Mesothelial cell of epicardium (in vitro differentiated cells): Measurements from ENCODE around the gene ECE1. TPM values are rescaled to one million over a fixed set of nuclear protein-coding genes. Genes with fewer than 3 reads are reported as not detected.
A peak's percentile ranks its signal among the peaks of the same experiment; 100 is the strongest.

Experiments used
- DNase-seq, 2 experiments: peaks; one replicate each; pipeline ENCODE4 v3.0.0; 2021; ENCODE audit warnings: low spot score in 2 of 2; ENCODE audit not compliant: unreplicated experiment in 2 of 2
- H3K27ac Mint-ChIP-seq: 2 replicates; pipeline ENCODE4 v1.8.0; 2021; ENCODE audit warnings: mixed read lengths
- H3K27me3 Mint-ChIP-seq: 2 replicates; pipeline ENCODE4 v1.8.0; 2021; ENCODE audit warnings: low read depth, mixed read lengths
- H3K36me3 Mint-ChIP-seq: 2 replicates; pipeline ENCODE4 v1.8.0; 2021; ENCODE audit warnings: mixed read lengths
- H3K4me1 Mint-ChIP-seq: 2 replicates; pipeline ENCODE4 v1.8.0; 2021; ENCODE audit warnings: mixed read lengths
- H3K4me3 Mint-ChIP-seq: 2 replicates; pipeline ENCODE4 v1.8.0; 2021; ENCODE audit warnings: mild to moderate bottlenecking, moderate library complexity, mixed read lengths
- H3K9me3 Mint-ChIP-seq: 2 replicates; pipeline ENCODE4 v1.8.0; 2021; ENCODE audit warnings: mixed read lengths
- CTCF ChIP-seq: fragments of 200-600 bp; sonication (generic); IDR thresholded peaks from one replicate; pipeline ENCODE4 v1.5.0; 2021; ENCODE audit warnings: antibody characterized with exemption; ENCODE audit not compliant: unreplicated experiment
- total RNA-seq: library from RNA; stranded (reverse); gene quantifications from 3 replicates; pipeline ENCODE4 v1.2.1, GENCODE V29; 2021

ECE1 gene
- total RNA-seq, 1 donor from 2014 or later, result 41.1 TPM

GRCh38 chr1:21326861-21327344 is 36.6 kb upstream of the ECE1 start:
- no peak overlapping the region for H3K4me3 Mint-ChIP-seq
- TF ChIP-seq CTCF, result no peak
- peak overlapping the region; percentile 16 for H3K27ac Mint-ChIP-seq
- peaks cover 61% of the 10 kb centered on the region for H3K4me1 Mint-ChIP-seq
- peaks cover 3% of the 10 kb centered on the region for H3K9me3 Mint-ChIP-seq
- H3K36me3 Mint-ChIP-seq, result no peaks in the 10 kb centered on the region
- DNase-seq, result no peak
- H3K27me3 Mint-ChIP-seq, result no peaks in the 10 kb centered on the region

DNA sequence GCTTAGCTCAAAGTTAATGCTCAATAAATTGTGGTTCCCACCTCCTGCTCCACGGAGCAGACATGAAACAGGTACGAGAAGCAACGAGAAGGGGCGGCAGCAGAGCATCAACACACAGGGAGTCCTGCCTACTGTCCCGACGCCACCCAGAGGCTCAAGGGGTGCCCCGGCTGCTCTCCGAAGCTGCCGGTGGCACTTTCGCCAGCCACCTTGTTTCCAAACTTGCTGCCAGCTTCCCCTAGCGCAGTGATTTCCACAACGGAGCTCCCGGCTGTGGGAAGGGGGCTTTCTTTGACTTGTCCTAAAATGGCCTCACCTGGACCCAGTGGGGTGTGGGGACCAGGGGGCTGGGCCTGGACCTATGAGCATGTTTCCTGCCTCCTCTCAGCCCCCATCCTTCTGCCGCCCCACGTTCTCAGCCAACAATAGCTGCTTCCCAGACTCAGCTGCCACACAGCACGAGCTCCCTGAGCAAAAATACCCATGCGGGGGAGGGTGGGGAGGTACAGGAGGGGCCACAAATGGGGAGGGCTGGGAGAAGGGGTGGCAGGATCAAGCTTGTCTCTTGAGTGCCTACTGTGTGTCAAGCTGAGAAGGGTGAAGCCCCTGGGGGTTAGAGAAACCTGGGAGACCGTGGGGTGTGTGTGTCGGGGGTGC is 35.6 kb upstream of the ECE1 start:
- Mint-ChIP-seq H3K27me3 (no peaks in the 10 kb centered on the region), H3K9me3 (peaks cover 3% of the 10 kb centered on the region), H3K4me1 (peaks cover 65% of the 10 kb centered on the region), H3K27ac (peak overlapping the region; percentile 97), H3K36me3 (no peaks in the 10 kb centered on the region), H3K4me3 (no peak overlapping the region)
- no peak for TF ChIP-seq CTCF
- no peak for DNase-seq

DNA sequence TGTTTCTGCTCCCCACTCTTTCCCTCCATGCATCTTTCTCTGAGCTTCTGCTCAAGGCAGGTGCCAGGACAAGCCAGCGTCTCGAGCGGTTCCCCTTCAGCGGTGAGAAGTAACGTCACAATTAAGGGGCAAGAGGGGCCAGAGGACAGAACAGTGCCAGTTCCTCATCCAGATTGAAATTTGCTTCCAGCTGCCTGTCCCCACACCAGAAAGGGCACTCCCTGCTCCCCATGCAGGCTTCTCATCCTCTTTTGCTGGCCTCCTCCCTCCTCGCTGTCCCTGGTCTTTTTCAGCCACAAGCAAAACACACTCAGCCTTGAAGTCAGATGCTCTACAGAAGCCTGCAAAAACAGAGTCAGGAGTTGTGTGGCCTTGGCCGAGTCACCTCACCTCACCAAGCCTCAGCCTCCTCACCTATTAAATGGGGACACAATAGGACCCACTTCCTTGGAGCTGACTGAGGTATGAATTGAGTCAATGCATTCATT is 35.0 kb upstream of the ECE1 start:
- Mint-ChIP-seq H3K27me3 (no peaks in the 10 kb centered on the region), H3K9me3 (peaks cover 3% of the 10 kb centered on the region), H3K4me1 (peaks cover 65% of the 10 kb centered on the region), H3K27ac (peak overlapping the region; percentile 97), H3K36me3 (no peaks in the 10 kb centered on the region), H3K4me3 (no peak overlapping the region)
- no peak for DNase-seq
- no peak for TF ChIP-seq CTCF

- Mint-ChIP-seq H3K27me3 (no peaks in the 10 kb centered on the region), H3K4me3 (peak overlapping the region; percentile 24), H3K36me3 (no peaks in the 10 kb centered on the region), H3K9me3 (peaks cover 3% of the 10 kb centered on the region), H3K27ac (peak overlapping the region; percentile 97), H3K4me1 (peaks cover 69% of the 10 kb centered on the region)
- no peak for DNase-seq
- TF ChIP-seq CTCF, result no peak
Measured at GRCh38 chr1:21324368-21325141, 34.3 kb upstream of the ECE1 start.

DNA sequence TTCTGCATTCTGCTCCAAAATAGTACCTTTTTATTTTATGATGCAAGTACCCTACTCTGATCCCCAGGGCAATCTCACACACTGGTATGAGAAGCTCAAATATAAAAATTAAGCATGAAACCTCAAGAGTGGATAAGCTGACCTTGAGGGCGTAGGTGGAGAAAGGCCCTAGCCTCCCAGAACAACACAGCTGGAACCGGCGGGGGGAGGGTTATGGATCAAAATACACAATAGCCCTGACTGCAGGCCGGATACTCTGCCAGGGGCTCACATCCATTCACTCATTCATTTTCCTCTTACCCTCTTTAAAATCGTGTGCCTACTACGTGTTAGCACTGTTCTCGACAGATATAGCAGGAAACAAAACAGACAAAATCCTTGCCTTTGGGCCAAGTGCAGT is 32.8 kb upstream of the ECE1 start:
- peak overlapping the region; percentile 93 for H3K27ac Mint-ChIP-seq
- DNase-seq, result no peak
- TF ChIP-seq CTCF, result no peak

More for the DNA sequence above, 32.8 kb upstream of the ECE1 start:
- no peak overlapping the region for H3K4me3 Mint-ChIP-seq
- no peaks in the 10 kb centered on the region for H3K27me3 Mint-ChIP-seq
- peaks cover 78% of the 10 kb centered on the region for H3K4me1 Mint-ChIP-seq
- peaks cover under 1% of the 10 kb centered on the region for H3K9me3 Mint-ChIP-seq
- no peaks in the 10 kb centered on the region for H3K36me3 Mint-ChIP-seq
